Caco-2 (cell line): ENCODE results near the gene NUP205. TPM values are rescaled to one million over a fixed set of nuclear protein-coding genes. Genes with fewer than 3 reads are reported as not detected.

Experiments used
- BruUV-seq: library from RNA; stranded (reverse); fragments of 400-500 nt; replicated peaks from 2 replicates; lab custom pipeline; 2021; lab: Mats Ljungman, UMichigan
- CTCF ChIA-PET: fragments of 300-600 bp; sonication (Branson Sonifier 250); formaldehyde crosslinking; loops from one replicate; lab custom pipeline; 2022; ENCODE audit warnings: antibody characterized with exemption; lab: Charles Lee
- POLR2A ChIA-PET: fragments of 300-600 bp; sonication (Branson Sonifier 250); formaldehyde crosslinking; loops from one replicate; lab custom pipeline; 2022; ENCODE audit warnings: antibody characterized with exemption; lab: Charles Lee
- DNase-seq, 2 experiments: peaks; one replicate each; pipeline versions ENCODE4 v3.0.0 to v3.0.0-alpha.2; 2020 to 2022
- H3K27me3 ChIP-seq: replicated peaks from 2 replicates; pipeline ENCODE4 v1.6.0; 2011; ENCODE audit warnings: low read length; ENCODE audit not compliant: control insufficient read depth, insufficient read depth
- H3K36me3 ChIP-seq: 2 replicates; pipeline ENCODE4 v1.5.1; 2011; ENCODE audit warnings: low read length; ENCODE audit not compliant: control insufficient read depth, insufficient read depth
- H3K4me1 ChIP-seq: fragments of 250-450 bp; sonication (Bioruptor Pico); 2 replicates; pipeline ENCODE4 v1.5.1; 2020; ENCODE audit warnings: mild to moderate bottlenecking
- H3K4me3 ChIP-seq: 2 replicates; pipeline ENCODE4 v1.5.1; 2011; ENCODE audit warnings: low read depth, mild to moderate bottlenecking, control low read depth, low read length
- H3K9me3 ChIP-seq: fragments of 250-450 bp; sonication (Bioruptor Pico); 2 replicates; pipeline ENCODE4 v1.5.1; 2020; ENCODE audit warnings: mild to moderate bottlenecking, moderate library complexity
- H3K27ac Mint-ChIP-seq: one replicate; pipeline ENCODE4 v1.8.0; 2022; ENCODE audit warnings: mixed read lengths; ENCODE audit not compliant: unreplicated experiment
- H3K27me3 Mint-ChIP-seq: one replicate; pipeline ENCODE4 v1.8.0; 2022; ENCODE audit warnings: mixed read lengths; ENCODE audit not compliant: insufficient read depth, unreplicated experiment
- H3K36me3 Mint-ChIP-seq: one replicate; pipeline ENCODE4 v1.8.0; 2022; ENCODE audit warnings: mild to moderate bottlenecking, mixed read lengths; ENCODE audit not compliant: insufficient read depth, unreplicated experiment
- H3K4me1 Mint-ChIP-seq: one replicate; pipeline ENCODE4 v1.8.0; 2022; ENCODE audit warnings: low read depth, mixed read lengths; ENCODE audit not compliant: unreplicated experiment
- H3K4me3 Mint-ChIP-seq: one replicate; pipeline ENCODE4 v1.8.0; 2022; ENCODE audit warnings: mild to moderate bottlenecking, moderate library complexity, mixed read lengths; ENCODE audit not compliant: unreplicated experiment
- H3K9me3 Mint-ChIP-seq: one replicate; pipeline ENCODE4 v1.8.0; 2022; ENCODE audit warnings: mixed read lengths; ENCODE audit not compliant: unreplicated experiment
- intact Hi-C: fragments of 100-400 bp; cut with micrococcal nuclease; formaldehyde crosslinking; loops from one replicate; pipeline ENCODE4 v1.10.0; 2022; ENCODE audit not compliant: unreplicated experiment
- total RNA-seq: library from RNA; stranded (reverse); gene quantifications from 2 replicates; pipeline ENCODE4 v1.2.3, GENCODE V29; 2022
- TF ChIP-seq, protein P1 (sequence below), 2 experiments: fragments of 200-600 bp in 1 of 2; IDR thresholded peaks; 1 replicate in 1 of 2; 2 replicates in 1 of 2; pipeline versions ENCODE4 v1.5.1 to v1.8.0; 2011 to 2022; ENCODE audit warnings: antibody characterized with exemption in 1 of 2, control low read depth in 1 of 2, inconsistent platforms in 1 of 2, low read depth in 1 of 2, low read length in 1 of 2, mild to moderate bottlenecking in 1 of 2, moderate library complexity in 1 of 2; ENCODE audit not compliant: insufficient read depth in 1 of 2, severe bottlenecking in 1 of 2, unreplicated experiment in 1 of 2

Gene NUP205
- total RNA-seq, 1 experiment from 2014 or later: 115 TPM

- CTCF ChIA-PET: no interaction called here
- Histone ChIP-seq H3K9me3 (no peaks in the 10 kb centered on the region), H3K36me3 (no peaks in the 10 kb centered on the region), H3K27me3 (no peaks in the 10 kb centered on the region), H3K4me3 (no peak overlapping the region), H3K4me1 (peaks cover 8% of the 10 kb centered on the region)
- no TSS peak for BruUV-seq
- intact Hi-C loops: loop anchor here (1.0 to 5.0 kb wide), 4 partner anchors 46 to 150 kb away; partner anchors contain the start of gene STMP1
- Mint-ChIP-seq H3K4me3 (no peak overlapping the region), H3K27me3 (no peaks in the 10 kb centered on the region), H3K27ac (no peak overlapping the region), H3K36me3 (no peaks in the 10 kb centered on the region), H3K9me3 (no peaks in the 10 kb centered on the region), H3K4me1 (no peaks in the 10 kb centered on the region)
- peak; percentile 47 to 76 for DNase-seq
- TF ChIP-seq, protein P1, sequence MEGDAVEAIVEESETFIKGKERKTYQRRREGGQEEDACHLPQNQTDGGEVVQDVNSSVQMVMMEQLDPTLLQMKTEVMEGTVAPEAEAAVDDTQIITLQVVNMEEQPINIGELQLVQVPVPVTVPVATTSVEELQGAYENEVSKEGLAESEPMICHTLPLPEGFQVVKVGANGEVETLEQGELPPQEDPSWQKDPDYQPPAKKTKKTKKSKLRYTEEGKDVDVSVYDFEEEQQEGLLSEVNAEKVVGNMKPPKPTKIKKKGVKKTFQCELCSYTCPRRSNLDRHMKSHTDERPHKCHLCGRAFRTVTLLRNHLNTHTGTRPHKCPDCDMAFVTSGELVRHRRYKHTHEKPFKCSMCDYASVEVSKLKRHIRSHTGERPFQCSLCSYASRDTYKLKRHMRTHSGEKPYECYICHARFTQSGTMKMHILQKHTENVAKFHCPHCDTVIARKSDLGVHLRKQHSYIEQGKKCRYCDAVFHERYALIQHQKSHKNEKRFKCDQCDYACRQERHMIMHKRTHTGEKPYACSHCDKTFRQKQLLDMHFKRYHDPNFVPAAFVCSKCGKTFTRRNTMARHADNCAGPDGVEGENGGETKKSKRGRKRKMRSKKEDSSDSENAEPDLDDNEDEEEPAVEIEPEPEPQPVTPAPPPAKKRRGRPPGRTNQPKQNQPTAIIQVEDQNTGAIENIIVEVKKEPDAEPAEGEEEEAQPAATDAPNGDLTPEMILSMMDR (IDR thresholded peaks at IDR 0.05; ENCODE audit: insufficient read depth in 1 of 2, low read depth in 1 of 2, low read length in 1 of 2, severe bottlenecking in 1 of 2, unreplicated experiment in 1 of 2): peak; percentile 51 to 54
- POLR2A ChIA-PET: no interaction called here
Observed at GRCh38 chr7:135512135-135512887, 45.4 kb upstream of the NUP205 start.

DNA sequence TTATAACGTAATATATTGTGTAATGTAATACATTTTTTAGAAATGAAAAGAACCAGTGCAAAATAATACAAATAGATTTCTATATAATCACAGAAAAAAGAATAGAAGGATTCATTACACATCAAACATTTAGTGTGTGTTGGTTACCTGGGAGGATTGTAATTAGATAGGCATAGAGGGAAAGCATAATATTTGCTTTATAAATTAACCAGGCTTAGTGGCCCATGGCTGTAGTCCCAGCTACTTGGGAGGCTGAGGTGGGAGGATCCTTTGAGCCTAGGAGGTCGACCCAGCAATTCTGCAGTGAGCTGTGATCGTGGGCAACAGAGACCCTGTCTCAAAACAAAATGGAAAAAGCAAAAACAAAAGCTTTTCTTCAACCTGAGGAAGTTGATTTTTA is 42.9 kb upstream of the NUP205 start:
- TF ChIP-seq, protein P1 (IDR thresholded peaks at IDR 0.05; ENCODE audit: insufficient read depth in 1 of 2, low read depth in 1 of 2, low read length in 1 of 2, severe bottlenecking in 1 of 2, unreplicated experiment in 1 of 2): no peak
- intact Hi-C loops: loop anchor here (5.0 kb wide), 2 partner anchors 82 to 147 kb away; partner anchors contain the start of gene STMP1
- BruUV-seq: no TSS peak
- no peaks in the 10 kb centered on the region for H3K9me3 ChIP-seq
- peaks cover 7% of the 10 kb centered on the region for H3K4me1 ChIP-seq
- Mint-ChIP-seq H3K27ac (no peak overlapping the region), H3K9me3 (no peaks in the 10 kb centered on the region), H3K36me3 (no peaks in the 10 kb centered on the region), H3K27me3 (no peaks in the 10 kb centered on the region), H3K4me1 (no peaks in the 10 kb centered on the region), H3K4me3 (no peak overlapping the region)
- no peaks in the 10 kb centered on the region for H3K36me3 ChIP-seq
- no peaks in the 10 kb centered on the region for H3K27me3 ChIP-seq
- ChIA-PET POLR2A (no interaction called here), CTCF (no interaction called here)
- no peak for DNase-seq
- no peak overlapping the region for H3K4me3 ChIP-seq

- no peak overlapping the region for H3K4me3 Mint-ChIP-seq
- ChIA-PET POLR2A (no interaction called here), CTCF (no interaction called here)
- H3K36me3 ChIP-seq: no peaks in the 10 kb centered on the region
- H3K27ac Mint-ChIP-seq: no peak overlapping the region
- peaks cover 5% of the 10 kb centered on the region for H3K4me1 Mint-ChIP-seq
- H3K9me3 ChIP-seq: no peaks in the 10 kb centered on the region
- no peaks in the 10 kb centered on the region for H3K27me3 ChIP-seq
- no peak for DNase-seq
- H3K4me1 ChIP-seq: peaks cover 22% of the 10 kb centered on the region
- intact Hi-C loops: no loop called here
- no TSS peak for BruUV-seq
- H3K36me3 Mint-ChIP-seq: no peaks in the 10 kb centered on the region
- H3K4me3 ChIP-seq: no peak overlapping the region
- no peaks in the 10 kb centered on the region for H3K27me3 Mint-ChIP-seq
- TF ChIP-seq, protein P1 (IDR thresholded peaks at IDR 0.05; ENCODE audit: insufficient read depth in 1 of 2, low read depth in 1 of 2, low read length in 1 of 2, severe bottlenecking in 1 of 2, unreplicated experiment in 1 of 2): no peak
- H3K9me3 Mint-ChIP-seq: no peaks in the 10 kb centered on the region
Observed at GRCh38 chr7:135517060-135517459, 40.7 kb upstream of the NUP205 start.
